VCaP (cell line): Measurements from ENCODE around the gene CLIP2.
"Not testable (repeated sequence)": the region's sequence is repeated elsewhere in the genome, so short reads cannot be mapped to it uniquely, and the experiment has no call there.

Source experiments
- H3K27ac ChIP-seq: fragments of 450-650 bp; 2 replicates; pipeline ENCODE4 v1.5.1; 2017
- CTCF ChIP-seq: fragments of 450-650 bp; conservative IDR thresholded peaks from 2 replicates; pipeline ENCODE4 v1.5.1; 2017; ENCODE audit warnings: mild to moderate bottlenecking, moderate library complexity

Gene CLIP2

GRCh38 chr7:74430961-74431466, 141.8 kb downstream of the CLIP2 start:
- H3K27ac ChIP-seq, result peak overlapping the region; percentile 85
- no peak for TF ChIP-seq CTCF

GRCh38 chr7:74437291-74437571, 148.0 kb downstream of the CLIP2 start:
- not testable (repeated sequence) for H3K27ac ChIP-seq

- TF ChIP-seq CTCF, result no peak
- H3K27ac ChIP-seq, result no peak overlapping the region
These were observed 149.1 kb downstream of the CLIP2 start for GRCh38 chr7:74438327-74438726.

- TF ChIP-seq CTCF, result no peak
- H3K27ac ChIP-seq, result no peak overlapping the region
These were observed 150.3 kb downstream of the CLIP2 start for GRCh38 chr7:74439541-74439940.

- H3K27ac ChIP-seq, result not testable (repeated sequence)
These were observed 150.9 kb downstream of the CLIP2 start for GRCh38 chr7:74440143-74440542.

GRCh38 chr7:74441801-74442200, 152.6 kb downstream of the CLIP2 start:
- TF ChIP-seq CTCF, result no peak
- no peak overlapping the region for H3K27ac ChIP-seq

- 0 out of 2 replicates have a peak overlapping the region, but pooled peaks have one; percentile 4 for H3K27ac ChIP-seq
- TF ChIP-seq CTCF, result no peak
These were observed 154.5 kb downstream of the CLIP2 start for GRCh38 chr7:74443543-74444247.

- TF ChIP-seq CTCF, result no peak
- H3K27ac ChIP-seq, result no peak overlapping the region
These were observed 159.9 kb downstream of the CLIP2 start for GRCh38 chr7:74449144-74449543.
